Left forelimb (tissue), 1 donor: ENCODE data around the gene DRD3.

ENCODE experiments used
- DNase-seq: peaks from one replicate; pipeline ENCODE4 v3.0.0-alpha.2; 2018; ENCODE audit warnings: low spot score

The DRD3 gene

DNA sequence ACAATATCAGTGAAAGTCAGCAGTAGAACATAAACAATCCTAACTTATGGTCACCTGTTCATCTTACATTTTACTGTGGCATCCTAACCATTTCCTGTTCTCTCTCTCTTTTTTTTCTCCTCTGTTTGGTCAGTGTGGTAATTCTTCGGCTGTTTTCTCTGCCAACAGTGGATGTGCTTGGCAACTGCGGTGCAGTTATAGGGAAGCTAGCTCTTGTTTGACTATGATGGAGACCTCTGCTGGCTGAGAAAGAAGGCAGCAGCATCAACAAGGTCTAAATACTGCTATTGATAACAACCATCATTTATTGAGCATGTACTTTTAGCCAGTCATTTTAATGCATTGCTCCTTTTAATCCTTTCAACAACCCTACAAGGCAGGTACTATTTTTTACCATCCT, 723 bp upstream of the DRD3 start:
- no peak for DNase-seq

- no peak for DNase-seq
These were observed 2.0 kb downstream of the DRD3 start for GRCh38 chr3:114176890-114177289.

DNA sequence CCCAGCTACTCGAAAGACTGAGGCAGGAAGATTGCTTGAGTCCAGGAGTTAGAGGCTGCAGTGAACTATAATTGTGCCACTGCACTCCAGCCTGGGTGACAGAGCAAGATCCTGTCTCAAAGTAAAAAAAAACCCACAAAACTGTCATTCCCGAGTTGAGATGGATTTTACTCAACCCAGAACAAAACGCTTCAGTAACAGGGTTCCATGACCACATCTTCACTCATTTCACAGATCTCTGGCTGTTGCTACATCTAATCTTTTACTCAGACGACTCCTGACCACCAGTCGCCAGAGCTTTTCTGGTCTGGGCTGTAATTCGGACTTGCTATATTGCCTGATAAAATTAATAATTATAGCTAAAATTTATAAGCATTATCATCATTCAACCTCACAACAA, 2.4 kb downstream of the DRD3 start:
- no peak for DNase-seq

- no peak for DNase-seq
These were observed 3.5 kb downstream of the DRD3 start for GRCh38 chr3:114175204-114175987.

DNA sequence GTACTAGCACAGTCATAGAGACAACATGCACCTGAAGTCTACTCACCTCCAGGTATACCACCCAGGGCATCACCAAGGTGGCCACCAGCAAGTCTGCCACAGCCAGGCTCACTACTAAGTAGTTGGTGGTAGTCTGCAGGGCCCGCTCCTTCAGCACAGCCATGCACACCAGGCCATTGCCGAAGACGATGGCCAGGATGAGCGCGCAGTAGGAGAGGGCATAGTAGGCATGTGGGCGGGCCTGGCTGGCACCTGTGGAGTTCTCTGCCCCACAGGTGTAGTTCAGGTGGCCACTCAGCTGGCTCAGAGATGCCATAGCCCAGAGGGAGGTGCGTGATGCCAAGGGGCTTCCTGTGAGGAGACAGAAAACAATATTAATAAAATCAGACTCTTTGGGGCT, 7.2 kb downstream of the DRD3 start:
- DNase-seq = no peak

- DNase-seq = no peak
These were observed 10.7 kb downstream of the DRD3 start for GRCh38 chr3:114168150-114168549.

DNA sequence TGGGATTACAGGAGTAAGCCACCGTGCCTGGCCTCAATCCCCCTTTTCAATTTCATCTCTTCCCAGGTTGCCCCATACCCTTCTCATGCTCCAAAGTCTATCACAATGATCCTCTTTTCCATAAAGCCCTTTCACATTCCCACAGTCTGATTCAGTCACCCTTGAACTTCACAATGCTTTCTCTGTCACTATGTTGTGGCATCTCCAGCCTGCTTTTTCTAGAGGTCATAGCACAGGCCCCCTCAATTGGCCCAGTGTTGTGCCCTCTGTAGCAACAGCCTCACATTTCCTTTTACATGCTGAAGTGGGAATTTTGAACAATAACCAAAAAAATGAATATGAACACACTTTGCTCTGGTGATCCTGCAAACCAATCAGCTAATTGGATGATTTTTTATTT, 21.5 kb downstream of the DRD3 start:
- DNase-seq = no peak

- no peak for DNase-seq
These were observed 23.5 kb downstream of the DRD3 start for GRCh38 chr3:114155370-114155821.

DNA sequence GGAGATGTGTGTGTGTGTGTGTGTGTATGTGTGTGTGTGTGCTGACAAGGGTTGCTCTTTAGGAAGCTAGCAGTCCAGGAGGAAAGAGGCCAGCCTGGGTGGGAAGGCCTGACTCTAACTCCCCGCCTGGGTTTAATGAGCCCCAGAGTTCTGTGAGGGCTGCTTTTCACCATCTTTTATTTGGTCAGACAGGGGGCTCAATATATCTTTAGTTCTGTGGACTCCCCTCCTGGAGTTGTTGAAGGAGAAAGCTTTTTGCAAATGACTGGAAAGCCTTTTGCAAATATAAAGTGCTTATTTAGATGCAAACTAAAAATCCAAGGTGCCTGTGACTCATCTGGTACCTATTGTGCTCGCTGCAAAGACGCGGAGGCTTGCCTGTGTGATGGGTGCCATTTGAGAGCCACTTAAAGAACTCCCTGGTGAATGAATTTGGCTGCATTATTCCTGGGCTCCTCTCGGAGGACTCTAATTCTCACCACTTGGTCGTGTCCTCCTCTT, 24.5 kb downstream of the DRD3 start:
- no peak for DNase-seq

GRCh38 chr3:114152519-114153151, 26.2 kb downstream of the DRD3 start:
- DNase-seq = peak; percentile 91

GRCh38 chr3:114151091-114151490, 27.8 kb downstream of the DRD3 start:
- DNase-seq = no peak

- DNase-seq = no peak
These were observed 31.6 kb downstream of the DRD3 start for GRCh38 chr3:114147251-114147650.

DNA sequence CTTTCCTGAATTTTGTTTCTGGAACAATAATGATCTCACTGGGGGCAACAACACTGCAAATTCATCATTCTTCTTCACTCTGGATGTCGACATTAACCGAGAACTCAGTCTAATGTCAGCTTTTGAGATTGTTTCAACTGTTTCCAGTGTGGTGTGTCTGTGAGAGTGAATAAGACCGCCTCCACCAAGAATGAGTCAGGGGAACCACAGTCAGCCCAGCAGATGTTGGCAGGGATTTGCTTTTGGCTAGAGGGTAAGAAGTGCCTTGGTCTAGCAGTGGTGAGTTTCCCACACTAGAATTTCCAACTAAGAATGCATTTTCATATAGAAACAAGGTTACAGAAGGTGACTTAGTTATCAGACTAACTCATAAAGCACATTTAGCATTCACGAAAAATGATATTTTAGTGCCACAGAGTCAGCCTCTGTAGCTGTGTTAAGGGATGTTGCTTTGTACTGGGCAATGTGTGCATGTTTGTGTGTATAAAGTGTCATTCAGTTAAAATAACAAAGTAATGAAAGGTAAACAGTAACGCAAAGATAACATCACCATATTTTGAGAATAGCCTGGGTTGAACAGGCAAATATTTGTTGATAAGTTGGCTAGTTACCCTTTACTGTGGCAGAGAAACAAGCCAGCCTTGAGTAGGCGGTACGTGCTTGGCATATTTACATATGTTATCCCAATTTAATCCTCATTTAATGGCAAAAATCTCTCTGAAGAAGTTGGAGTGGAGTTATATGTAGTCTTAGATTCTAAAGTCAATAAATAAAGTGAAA, 33.8 kb downstream of the DRD3 start:
- DNase-seq = no peak

GRCh38 chr3:114143817-114144216, 35.0 kb downstream of the DRD3 start:
- no peak for DNase-seq

DNA sequence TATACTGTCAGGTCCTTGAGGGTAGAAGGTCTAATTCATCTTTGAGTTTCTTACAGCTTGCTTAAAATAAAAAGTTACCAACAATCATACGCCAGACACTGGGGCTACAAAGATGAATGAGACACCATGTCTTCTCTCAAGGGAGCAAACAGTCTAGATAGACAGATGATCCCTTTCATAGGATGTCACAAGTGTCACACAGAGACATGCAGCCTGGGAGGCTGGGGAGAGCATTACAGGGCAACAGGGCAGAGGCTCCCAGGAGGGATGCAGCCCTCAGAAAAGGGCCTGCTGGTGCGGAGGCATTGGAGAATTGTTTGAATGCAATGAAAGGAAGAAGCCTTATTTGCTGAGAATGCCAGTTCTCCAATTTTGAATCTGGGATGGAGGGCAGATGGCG, 39.0 kb downstream of the DRD3 start:
- no peak for DNase-seq

DNA sequence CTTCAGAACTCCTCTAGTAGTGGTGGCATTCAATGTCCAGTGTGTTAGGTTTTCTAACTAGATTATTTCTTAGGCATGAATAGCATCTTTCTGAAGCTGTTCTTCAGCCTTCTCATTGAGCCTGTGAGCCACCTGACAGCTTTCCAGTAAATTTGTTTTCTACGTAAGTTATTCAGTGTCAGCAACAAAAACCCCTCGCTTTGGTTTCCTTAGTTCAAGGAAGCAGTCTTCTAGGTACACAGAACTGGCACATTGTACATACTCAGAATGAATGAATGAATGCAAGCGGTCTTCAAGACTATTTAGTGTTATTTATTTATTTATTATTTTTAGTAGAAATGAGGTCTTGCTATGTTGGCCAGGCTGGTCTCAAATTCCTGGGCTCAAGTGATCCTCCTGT, 44.9 kb downstream of the DRD3 start:
- DNase-seq = no peak

DNA sequence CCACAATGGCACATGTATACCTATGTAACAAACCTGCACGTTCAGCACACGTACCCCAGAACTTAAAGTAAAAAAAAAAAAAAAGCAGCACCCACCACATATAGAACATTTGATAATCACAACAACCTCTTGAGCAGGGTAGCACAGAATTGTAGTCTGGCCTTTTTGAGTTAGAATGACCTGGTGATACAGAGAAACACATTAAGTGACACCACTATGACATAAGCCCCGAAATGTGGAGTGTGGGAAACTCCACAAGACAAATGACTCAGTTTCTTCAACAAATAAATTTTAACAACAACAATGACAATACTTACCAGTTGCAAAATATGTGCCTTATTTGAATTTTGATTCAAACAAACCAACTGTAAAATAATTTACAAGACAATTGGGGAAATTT, 46.4 kb downstream of the DRD3 start:
- DNase-seq = no peak

DNA sequence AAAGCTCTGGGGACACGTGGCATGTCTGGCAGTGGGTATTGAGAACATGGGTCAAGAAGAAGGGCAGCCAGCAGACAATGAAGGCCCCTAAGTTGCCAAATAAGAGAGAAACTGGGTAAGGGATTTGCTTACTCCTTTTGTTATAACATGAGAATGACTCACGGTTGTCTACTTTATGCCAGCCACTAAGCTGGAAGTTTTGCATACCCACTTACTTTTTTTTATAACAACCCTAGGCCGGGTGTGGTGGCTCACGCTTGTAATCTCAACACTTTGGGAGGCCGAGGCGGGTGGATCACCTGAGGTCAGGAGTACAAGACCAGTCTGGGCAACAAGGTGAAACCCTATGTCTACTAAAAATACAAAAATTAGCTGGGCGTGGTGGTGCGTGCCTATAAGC, 50.0 kb downstream of the DRD3 start:
- no peak for DNase-seq

- no peak for DNase-seq
These were observed 50.6 kb downstream of the DRD3 start for GRCh38 chr3:114128231-114128630.

GRCh38 chr3:114127517-114127916, 51.3 kb downstream of the DRD3 start:
- DNase-seq = no peak

GRCh38 chr3:114126461-114126860, 52.4 kb downstream of the DRD3 start:
- no peak for DNase-seq

DNA sequence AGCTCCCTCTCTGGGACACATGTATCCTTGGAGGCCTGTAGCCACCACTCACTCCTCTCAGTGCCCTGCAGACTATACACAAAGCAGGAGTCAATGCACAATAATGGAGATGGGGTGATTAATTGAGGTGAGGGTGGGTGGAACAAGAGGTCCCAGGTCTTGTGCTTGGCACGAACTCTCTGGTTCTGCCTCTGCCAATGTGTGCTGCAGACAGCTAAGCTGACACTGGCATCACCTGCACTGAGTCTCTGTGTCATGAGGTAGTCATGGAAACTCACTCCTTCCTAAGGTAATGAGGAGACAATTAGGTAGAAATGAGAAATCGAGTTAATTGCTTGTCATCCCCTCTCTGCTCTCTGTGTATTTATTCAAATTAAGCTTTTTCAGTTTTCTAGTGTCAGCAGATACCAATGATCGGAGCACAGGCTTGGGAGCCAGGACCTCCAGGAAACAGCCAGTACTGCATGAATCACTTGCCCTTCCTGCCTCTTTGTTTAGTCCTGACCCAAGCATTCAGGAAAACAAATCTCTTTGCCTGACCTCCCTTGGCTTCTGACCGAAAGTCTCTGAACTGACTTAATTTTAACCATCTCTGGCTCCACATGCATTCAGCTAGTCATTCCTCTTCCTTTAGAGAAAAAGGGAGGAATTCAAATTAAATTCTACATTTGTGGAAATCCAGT, 56.7 kb downstream of the DRD3 start:
- no peak for DNase-seq
